MG63 (cell line): ENCODE data around the gene EXPH5. TPM values are rescaled to one million over a fixed set of nuclear protein-coding genes. Genes with fewer than 3 reads are reported as not detected.

Experiments
- DNase-seq: peaks from one replicate; pipeline ENCODE4 v3.0.0-alpha.2; 2020
- H3K27me3 ChIP-seq: fragments of 250-450 bp; sonication (Bioruptor Pico); 2 replicates; pipeline ENCODE4 v1.5.1; 2020; ENCODE audit warnings: mild to moderate bottlenecking, moderate library complexity
- H3K36me3 ChIP-seq: fragments of 250-450 bp; sonication (Bioruptor Pico); 2 replicates; pipeline ENCODE4 v1.5.1; 2020; ENCODE audit warnings: mild to moderate bottlenecking, moderate library complexity
- H3K4me3 ChIP-seq: fragments of 250-450 bp; sonication (Bioruptor Pico); 2 replicates; pipeline ENCODE4 v1.5.1; 2020; ENCODE audit warnings: mild to moderate bottlenecking, moderate library complexity
- H3K9me3 ChIP-seq: fragments of 250-450 bp; sonication (Bioruptor Pico); 2 replicates; pipeline ENCODE4 v1.5.1; 2020; ENCODE audit warnings: mild to moderate bottlenecking, moderate library complexity
- total RNA-seq: library from RNA; depleted of rRNA; stranded (reverse); fragments of >200 nt; shearing (Covaris generic); gene quantifications from 2 replicates; pipeline ENCODE4 v1.2.3, GENCODE V29; 2014; ENCODE audit warnings: low replicate concordance; rRNA removed

EXPH5 gene
- total RNA-seq, 1 experiment from 2014 or later, result not detected

GRCh38 chr11:108472681-108473080 is 120.9 kb downstream of the EXPH5 start:
- no peak overlapping the region for H3K4me3 ChIP-seq
- H3K27me3 ChIP-seq, result no peaks in the 10 kb centered on the region
- DNase-seq, result no peak
- no peaks in the 10 kb centered on the region for H3K9me3 ChIP-seq
- H3K36me3 ChIP-seq, result peaks cover 24% of the 10 kb centered on the region

- Histone ChIP-seq H3K9me3 (no peaks in the 10 kb centered on the region), H3K36me3 (no peaks in the 10 kb centered on the region), H3K27me3 (no peaks in the 10 kb centered on the region), H3K4me3 (no peak overlapping the region)
- DNase-seq, result no peak
These were observed 125.1 kb downstream of the EXPH5 start for GRCh38 chr11:108468478-108468864.

- Histone ChIP-seq H3K9me3 (no peaks in the 10 kb centered on the region), H3K4me3 (peak within 1 kb of the TSS; percentile 63), H3K27me3 (no peaks in the 10 kb centered on the region), H3K36me3 (no peaks in the 10 kb centered on the region)
- DNase-seq, result peak; percentile 92
These were observed 126.3 kb downstream of the EXPH5 start, which contains the start of gene C11orf65 for GRCh38 chr11:108467091-108467823. Gene C11orf65, minus strand, starts transcription at chr11:108467529. Its CDS starts 5,970 bp downstream, at chr11:108461559.

GRCh38 chr11:108466405-108466804 is 127.2 kb downstream of the EXPH5 start:
- no peaks in the 10 kb centered on the region for H3K36me3 ChIP-seq
- H3K27me3 ChIP-seq, result no peaks in the 10 kb centered on the region
- DNase-seq, result no peak
- no peaks in the 10 kb centered on the region for H3K9me3 ChIP-seq
- peak overlapping the region; percentile 63 for H3K4me3 ChIP-seq

Other genes with a start within 250 kb of the EXPH5 start
- gene C11orf65, start 126.2 kb downstream of the EXPH5 start, total RNA-seq, result 0.92 TPM in 1 of 2 replicates, not detected in the other
- gene POGLUT3, start 95.4 kb downstream of the EXPH5 start, total RNA-seq, result 20.6 and 24.7 TPM in 2 replicates
- 12.8 and 18.9 TPM in 2 replicates for gene DDX10, start 71.3 kb upstream of the EXPH5 start, total RNA-seq